ENCODE measurements around the gene MYOD1.

MYOD1 gene

DNA sequence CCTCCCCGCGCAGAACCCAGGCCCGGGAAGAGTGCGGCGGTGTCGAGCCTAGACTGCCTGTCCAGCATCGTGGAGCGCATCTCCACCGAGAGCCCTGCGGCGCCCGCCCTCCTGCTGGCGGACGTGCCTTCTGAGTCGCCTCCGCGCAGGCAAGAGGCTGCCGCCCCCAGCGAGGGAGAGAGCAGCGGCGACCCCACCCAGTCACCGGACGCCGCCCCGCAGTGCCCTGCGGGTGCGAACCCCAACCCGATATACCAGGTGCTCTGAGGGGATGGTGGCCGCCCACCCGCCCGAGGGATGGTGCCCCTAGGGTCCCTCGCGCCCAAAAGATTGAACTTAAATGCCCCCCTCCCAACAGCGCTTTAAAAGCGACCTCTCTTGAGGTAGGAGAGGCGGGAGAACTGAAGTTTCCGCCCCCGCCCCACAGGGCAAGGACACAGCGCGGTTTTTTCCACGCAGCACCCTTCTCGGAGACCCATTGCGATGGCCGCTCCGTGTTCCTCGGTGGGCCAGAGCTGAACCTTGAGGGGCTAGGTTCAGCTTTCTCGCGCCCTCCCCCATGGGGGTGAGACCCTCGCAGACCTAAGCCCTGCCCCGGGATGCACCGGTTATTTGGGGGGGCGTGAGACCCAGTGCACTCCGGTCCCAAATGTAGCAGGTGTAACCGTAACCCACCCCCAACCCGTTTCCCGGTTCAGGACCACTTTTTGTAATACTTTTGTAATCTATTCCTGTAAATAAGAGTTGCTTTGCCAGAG, 2.0 kb downstream of the MYOD1 start:
- no peaks in the 10 kb centered on the region for H3K9me3 ChIP-seq (replicated peaks; ENCODE audit: insufficient read depth, low read length)
- TF ChIP-seq EZH2 (optimal IDR thresholded peaks at IDR 0.05; ENCODE audit: low read depth, low read length) (no peak), EZH2phosphoT487 (IDR thresholded peaks at IDR 0.05; ENCODE audit: low read length) (no peak)
- TF ChIP-seq, protein P1, sequence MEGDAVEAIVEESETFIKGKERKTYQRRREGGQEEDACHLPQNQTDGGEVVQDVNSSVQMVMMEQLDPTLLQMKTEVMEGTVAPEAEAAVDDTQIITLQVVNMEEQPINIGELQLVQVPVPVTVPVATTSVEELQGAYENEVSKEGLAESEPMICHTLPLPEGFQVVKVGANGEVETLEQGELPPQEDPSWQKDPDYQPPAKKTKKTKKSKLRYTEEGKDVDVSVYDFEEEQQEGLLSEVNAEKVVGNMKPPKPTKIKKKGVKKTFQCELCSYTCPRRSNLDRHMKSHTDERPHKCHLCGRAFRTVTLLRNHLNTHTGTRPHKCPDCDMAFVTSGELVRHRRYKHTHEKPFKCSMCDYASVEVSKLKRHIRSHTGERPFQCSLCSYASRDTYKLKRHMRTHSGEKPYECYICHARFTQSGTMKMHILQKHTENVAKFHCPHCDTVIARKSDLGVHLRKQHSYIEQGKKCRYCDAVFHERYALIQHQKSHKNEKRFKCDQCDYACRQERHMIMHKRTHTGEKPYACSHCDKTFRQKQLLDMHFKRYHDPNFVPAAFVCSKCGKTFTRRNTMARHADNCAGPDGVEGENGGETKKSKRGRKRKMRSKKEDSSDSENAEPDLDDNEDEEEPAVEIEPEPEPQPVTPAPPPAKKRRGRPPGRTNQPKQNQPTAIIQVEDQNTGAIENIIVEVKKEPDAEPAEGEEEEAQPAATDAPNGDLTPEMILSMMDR (IDR thresholded peaks at IDR 0.05; ENCODE audit: low read length): no peak
- DNase-seq: no peak
- no peaks in the 10 kb centered on the region for H3K79me2 ChIP-seq (ENCODE audit: low read length)
- no peaks in the 10 kb centered on the region for H3K36me3 ChIP-seq (replicated peaks; ENCODE audit: insufficient read depth, low read length)
- H3K27ac ChIP-seq (ENCODE audit: low read length): no peak overlapping the region
- H4K20me1 ChIP-seq (ENCODE audit: insufficient read depth, low read length): no peaks in the 10 kb centered on the region
- no peak overlapping the region for H3K4me2 ChIP-seq (ENCODE audit: low read depth, low read length)
- no peaks in the 10 kb centered on the region for H3K4me1 ChIP-seq (ENCODE audit: low read length)
- no peaks in the 10 kb centered on the region for H3F3A ChIP-seq (ENCODE audit: insufficient read depth, low read length)
- no peak overlapping the region for H2AFZ ChIP-seq (ENCODE audit: low read length)
- no peaks in the 10 kb centered on the region for H3K9me2 ChIP-seq (replicated peaks; ENCODE audit: insufficient read depth, low read length)
- H3K4me3 ChIP-seq (ENCODE audit: low read length): no peak overlapping the region
- H3K9ac ChIP-seq (ENCODE audit: low read length): no peak overlapping the region
- H3K27me3 ChIP-seq (replicated peaks; ENCODE audit: insufficient read depth, low read length): no peaks in the 10 kb centered on the region; the same call in 1 of the 2 replicates

DNA sequence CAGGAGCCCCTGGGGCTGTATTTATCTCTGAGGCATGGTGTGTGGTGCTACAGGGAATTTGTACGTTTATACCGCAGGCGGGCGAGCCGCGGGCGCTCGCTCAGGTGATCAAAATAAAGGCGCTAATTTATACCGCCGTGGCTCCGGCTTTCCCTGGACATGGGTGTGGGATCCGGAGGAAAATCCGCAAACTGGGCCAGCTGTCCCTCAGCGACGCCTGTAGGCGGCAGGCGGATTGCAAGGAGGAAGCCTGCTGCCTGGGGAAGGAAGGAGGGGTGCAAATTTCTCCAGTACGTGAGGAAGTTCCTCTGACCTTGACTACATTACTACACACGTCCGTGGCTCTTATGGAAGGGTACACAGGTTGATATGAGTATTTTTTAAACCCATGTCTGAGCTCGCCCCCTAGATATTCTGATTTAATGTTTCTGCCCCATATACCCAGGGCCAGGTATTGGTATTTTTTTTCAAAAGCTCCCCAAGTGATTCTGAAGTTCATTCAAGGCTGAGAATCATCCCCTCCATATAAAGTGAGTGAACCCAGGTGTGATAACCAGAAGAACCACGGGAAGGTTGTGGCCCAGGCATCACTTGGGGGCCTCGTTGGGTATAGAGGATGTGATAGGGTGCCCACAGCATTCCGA, 2.8 kb downstream of the MYOD1 start:
- H3K27ac ChIP-seq (ENCODE audit: low read length): no peak overlapping the region
- no peak overlapping the region for H2AFZ ChIP-seq (ENCODE audit: low read length)
- no peaks in the 10 kb centered on the region for H3K9me3 ChIP-seq (replicated peaks; ENCODE audit: insufficient read depth, low read length)
- no peak for DNase-seq
- TF ChIP-seq EZH2phosphoT487 (IDR thresholded peaks at IDR 0.05; ENCODE audit: low read length): no peak
- TF ChIP-seq, protein P1 (IDR thresholded peaks at IDR 0.05; ENCODE audit: low read length): no peak
- TF ChIP-seq EZH2 (optimal IDR thresholded peaks at IDR 0.05; ENCODE audit: low read depth, low read length): no peak
- no peaks in the 10 kb centered on the region; the same call in 1 of the 2 replicates for H3K27me3 ChIP-seq (replicated peaks; ENCODE audit: insufficient read depth, low read length)
- H3F3A ChIP-seq (ENCODE audit: insufficient read depth, low read length): no peaks in the 10 kb centered on the region
- H3K9me2 ChIP-seq (replicated peaks; ENCODE audit: insufficient read depth, low read length): no peaks in the 10 kb centered on the region
- H3K4me1 ChIP-seq (ENCODE audit: low read length): no peaks in the 10 kb centered on the region
- H3K4me2 ChIP-seq (ENCODE audit: low read depth, low read length): no peak overlapping the region
- no peaks in the 10 kb centered on the region for H4K20me1 ChIP-seq (ENCODE audit: insufficient read depth, low read length)
- no peaks in the 10 kb centered on the region for H3K79me2 ChIP-seq (ENCODE audit: low read length)
- H3K4me3 ChIP-seq (ENCODE audit: low read length): no peak overlapping the region
- H3K36me3 ChIP-seq (replicated peaks; ENCODE audit: insufficient read depth, low read length): no peaks in the 10 kb centered on the region
- no peak overlapping the region for H3K9ac ChIP-seq (ENCODE audit: low read length)

GRCh38 chr11:17724020-17724908, 4.9 kb downstream of the MYOD1 start:
- no peak overlapping the region for H2AFZ ChIP-seq (ENCODE audit: low read length)
- H3K4me1 ChIP-seq (ENCODE audit: low read length): no peaks in the 10 kb centered on the region
- no peaks in the 10 kb centered on the region; the same call in 1 of the 2 replicates for H3K27me3 ChIP-seq (replicated peaks; ENCODE audit: insufficient read depth, low read length)
- H3K27ac ChIP-seq (ENCODE audit: low read length): no peak overlapping the region
- no peaks in the 10 kb centered on the region for H3K9me3 ChIP-seq (replicated peaks; ENCODE audit: insufficient read depth, low read length)
- H3K79me2 ChIP-seq (ENCODE audit: low read length): no peaks in the 10 kb centered on the region
- H3K4me3 ChIP-seq (ENCODE audit: low read length): no peak overlapping the region
- H4K20me1 ChIP-seq (ENCODE audit: insufficient read depth, low read length): no peaks in the 10 kb centered on the region
- no peak overlapping the region for H3K4me2 ChIP-seq (ENCODE audit: low read depth, low read length)
- no peaks in the 10 kb centered on the region for H3K36me3 ChIP-seq (replicated peaks; ENCODE audit: insufficient read depth, low read length)
- H3K9ac ChIP-seq (ENCODE audit: low read length): no peak overlapping the region
- no peaks in the 10 kb centered on the region for H3K9me2 ChIP-seq (replicated peaks; ENCODE audit: insufficient read depth, low read length)
- DNase-seq: no peak
- H3F3A ChIP-seq (ENCODE audit: insufficient read depth, low read length): no peaks in the 10 kb centered on the region
- TF ChIP-seq, protein P1 (IDR thresholded peaks at IDR 0.05; ENCODE audit: low read length): no peak
- TF ChIP-seq EZH2 (optimal IDR thresholded peaks at IDR 0.05; ENCODE audit: low read depth, low read length): no peak
- no peak for TF ChIP-seq EZH2phosphoT487 (IDR thresholded peaks at IDR 0.05; ENCODE audit: low read length)
